NCI-H345 treated with DMSO at 0.1 percent for 48 hours (cell line): ENCODE measurements around the gene ANO6.
"Not testable (repeated sequence)": the region's sequence is repeated elsewhere in the genome, so short reads cannot be mapped to it uniquely, and the experiment has no call there.

Experiments
- DNase-seq: peaks from one replicate; lab custom pipeline; 2025; ENCODE audit not compliant: unreplicated experiment; lab: John Stamatoyannopoulos, UW

ANO6 gene

GRCh38 chr12:45397499-45397898, 181.6 kb downstream of the ANO6 start:
- DNase-seq, result not testable (repeated sequence)

- DNase-seq, result no peak
These were observed 182.7 kb downstream of the ANO6 start for GRCh38 chr12:45398552-45398951.

- DNase-seq, result no peak
These were observed 185.1 kb downstream of the ANO6 start for GRCh38 chr12:45400991-45401390.

GRCh38 chr12:45402288-45402687, 186.4 kb downstream of the ANO6 start:
- DNase-seq, result no peak

- DNase-seq, result no peak
These were observed 191.3 kb downstream of the ANO6 start for GRCh38 chr12:45406988-45407850.

- no peak for DNase-seq
These were observed 192.3 kb downstream of the ANO6 start for GRCh38 chr12:45407981-45408728.

- no peak for DNase-seq
These were observed 192.8 kb downstream of the ANO6 start for GRCh38 chr12:45408729-45409114.

- no peak for DNase-seq
These were observed 194.1 kb downstream of the ANO6 start for GRCh38 chr12:45409966-45410365.

- DNase-seq, result no peak
These were observed 195.7 kb downstream of the ANO6 start for GRCh38 chr12:45411626-45412025.

- no peak for DNase-seq
These were observed 199.5 kb downstream of the ANO6 start for GRCh38 chr12:45415393-45415817.

- no peak for DNase-seq
These were observed 200.2 kb downstream of the ANO6 start for GRCh38 chr12:45416126-45416525.

- DNase-seq, result no peak
These were observed 202.6 kb downstream of the ANO6 start for GRCh38 chr12:45418520-45418919.

- DNase-seq, result no peak
These were observed 203.5 kb downstream of the ANO6 start for GRCh38 chr12:45419317-45419814.

- no peak for DNase-seq
These were observed 205.8 kb downstream of the ANO6 start for GRCh38 chr12:45421736-45422135.

- DNase-seq, result no peak
These were observed 208.0 kb downstream of the ANO6 start for GRCh38 chr12:45423931-45424330.

GRCh38 chr12:45425426-45425825, 209.5 kb downstream of the ANO6 start:
- DNase-seq, result no peak

GRCh38 chr12:45426294-45426693, 210.4 kb downstream of the ANO6 start:
- no peak for DNase-seq

- DNase-seq, result no peak
These were observed 211.1 kb downstream of the ANO6 start for GRCh38 chr12:45427042-45427441.

GRCh38 chr12:45429831-45430230, 213.9 kb downstream of the ANO6 start:
- no peak for DNase-seq

- no peak for DNase-seq
These were observed 215.2 kb downstream of the ANO6 start for GRCh38 chr12:45431126-45431525.

- no peak for DNase-seq
These were observed 216.8 kb downstream of the ANO6 start for GRCh38 chr12:45432710-45433109.

GRCh38 chr12:45433441-45433868, 217.6 kb downstream of the ANO6 start:
- DNase-seq, result no peak
